SK-N-SH (cell line): Measurements from ENCODE around the gene DZIP1L. TPM values are rescaled to one million over a fixed set of nuclear protein-coding genes. Genes with fewer than 3 reads are reported as not detected.

Source experiments
- CTCF ChIA-PET: fragments of 300-600, 350-600 bp; formaldehyde crosslinking; extraction: SDS; loops from one replicate; lab custom pipeline; 2021; lab: Yijun Ruan, JAX
- POLR2A ChIA-PET: fragments of 350-600 bp; sonication (Branson Sonifier 250); formaldehyde crosslinking; extraction: SDS; loops from one replicate; lab custom pipeline; 2020; ENCODE audit warnings: antibody characterized with exemption, inconsistent platforms; lab: Yijun Ruan, JAX
- DNase-seq: peaks from one replicate; pipeline ENCODE4 v3.0.0; 2012
- H2AFZ ChIP-seq: fragments of 200-600 bp; sonication (generic); 2 replicates; pipeline ENCODE4 v1.8.1; 2016; ENCODE audit warnings: antibody characterized with exemption, mild to moderate bottlenecking, low read depth
- H3F3A ChIP-seq: fragments of 200-600 bp; sonication (generic); replicated peaks from 2 replicates; pipeline ENCODE3; 2016; ENCODE audit warnings: antibody characterized with exemption, mild to moderate bottlenecking; ENCODE audit not compliant: insufficient read depth
- H3K27ac ChIP-seq, 2 experiments: fragments of 200-500 bp in 1 of 2; fragments of 200-600 bp in 1 of 2; sonication (Bioruptor generic) in 1 of 2; sonication (generic), shearing (Covaris generic) in 1 of 2; 2 replicates each; pipeline versions ENCODE4 v1.5.1 to v1.6.1; 2014 to 2016; ENCODE audit warnings: low read depth in 2 of 2, inconsistent platforms in 1 of 2, low read length in 1 of 2, mild to moderate bottlenecking in 1 of 2, mixed read lengths in 1 of 2
- H3K27me3 ChIP-seq: fragments of 200-600 bp; sonication (generic), shearing (Covaris generic); 2 replicates; pipeline ENCODE4 v1.6.1; 2016; ENCODE audit warnings: mixed run types; ENCODE audit not compliant: insufficient read depth
- H3K36me3 ChIP-seq, 2 experiments: fragments of 200-500 bp in 1 of 2; fragments of 200-600 bp in 1 of 2; sonication (Bioruptor generic) in 1 of 2; sonication (generic) in 1 of 2; replicated peaks in 1 of 2; 2 replicates each; pipeline versions ENCODE3 to v1.5.1; 2014 to 2016; ENCODE audit warnings: low read length in 1 of 2, mild to moderate bottlenecking in 1 of 2; ENCODE audit not compliant: insufficient read depth in 2 of 2, control insufficient read depth in 1 of 2
- H3K4me1 ChIP-seq, 2 experiments: fragments of 200-500 bp in 1 of 2; fragments of 200-600 bp in 1 of 2; sonication (Bioruptor generic) in 1 of 2; sonication (generic), shearing (Covaris generic) in 1 of 2; 2 replicates each; pipeline versions ENCODE4 v1.5.1 to v1.6.1; 2014 to 2016; ENCODE audit warnings: low read depth in 1 of 2, low read length in 1 of 2, mixed run types in 1 of 2; ENCODE audit not compliant: insufficient read depth in 2 of 2, control insufficient read depth in 1 of 2
- H3K4me2 ChIP-seq: fragments of 200-600 bp; sonication (generic), shearing (Covaris generic); 2 replicates; pipeline ENCODE4 v1.6.1; 2017; ENCODE audit warnings: mixed run types
- H3K4me3 ChIP-seq, 2 experiments: fragments of 200-500 bp in 1 of 2; fragments of 200-600 bp in 1 of 2; sonication (Bioruptor generic) in 1 of 2; sonication (generic), shearing (Covaris generic) in 1 of 2; 2 replicates each; pipeline versions ENCODE4 v1.5.1 to v1.8.1; 2014 to 2016; ENCODE audit warnings: low read depth in 2 of 2, inconsistent platforms in 1 of 2, low read length in 1 of 2, mild to moderate bottlenecking in 1 of 2, mixed read lengths in 1 of 2, moderate library complexity in 1 of 2
- H3K79me2 ChIP-seq: fragments of 200-600 bp; sonication (generic); 2 replicates; pipeline ENCODE4 v1.8.1; 2017; ENCODE audit warnings: mild to moderate bottlenecking; ENCODE audit not compliant: insufficient read depth
- H3K9ac ChIP-seq: fragments of 200-600 bp; sonication (generic); 2 replicates; pipeline ENCODE4 v1.6.1; 2017; ENCODE audit warnings: mixed run types
- H3K9me2 ChIP-seq: fragments of 200-600 bp; sonication (generic); 2 replicates; pipeline ENCODE4 v1.6.1; 2017; ENCODE audit warnings: mixed run types
- H3K9me3 ChIP-seq: fragments of 200-600 bp; sonication (generic); 2 replicates; pipeline ENCODE4 v1.6.1; 2017; ENCODE audit warnings: mixed run types, mild to moderate bottlenecking, moderate library complexity
- H4K20me1 ChIP-seq: fragments of 200-600 bp; sonication (generic); 2 replicates; pipeline ENCODE4 v1.6.1; 2017; ENCODE audit warnings: mild to moderate bottlenecking, mixed run types; ENCODE audit not compliant: insufficient read depth
- CHD2 ChIP-seq: fragments of 150-350 bp; IDR thresholded peaks from 2 replicates; pipeline ENCODE4 v1.6.1; 2018; ENCODE audit warnings: low read length; ENCODE audit not compliant: partially characterized antibody
- CTCF ChIP-seq: fragments of 200-600 bp; sonication (generic); IDR thresholded peaks from 2 replicates; pipeline ENCODE4 v1.6.1; 2017; ENCODE audit warnings: antibody characterized with exemption, mild to moderate bottlenecking, moderate library complexity
- ELF1 ChIP-seq: IDR thresholded peaks from 2 replicates; pipeline ENCODE4 v1.4.0; 2012
- EP300 ChIP-seq, 2 experiments: IDR thresholded peaks; 2 replicates each; pipeline versions ENCODE4 v1.4.0 to v1.6.1; 2012; ENCODE audit warnings: borderline replicate concordance in 1 of 2, low read depth in 1 of 2, low read length in 1 of 2
- EZH2phosphoT487 ChIP-seq: fragments of 200-600 bp; sonication (generic); IDR thresholded peaks from 2 replicates; pipeline ENCODE4 v1.6.1; 2017; ENCODE audit warnings: low read depth, mixed run types, mild to moderate bottlenecking, antibody characterized with exemption, moderate library complexity, borderline replicate concordance
- FOSL2 ChIP-seq: IDR thresholded peaks from 2 replicates; pipeline ENCODE4 v1.4.0; 2012; ENCODE audit warnings: low read depth, mild to moderate bottlenecking, moderate library complexity, borderline replicate concordance
- FOXM1 ChIP-seq: IDR thresholded peaks from 2 replicates; pipeline ENCODE4 v1.4.0; 2012; ENCODE audit warnings: low read depth, mild to moderate bottlenecking
- MXI1 ChIP-seq: IDR thresholded peaks from 2 replicates; pipeline ENCODE4 v1.6.1; 2012; ENCODE audit warnings: mild to moderate bottlenecking, low read depth, low read length, improper control_type of control experiment
- NRF1 ChIP-seq: IDR thresholded peaks from 2 replicates; pipeline ENCODE4 v1.6.1; 2012; ENCODE audit warnings: low read depth, mild to moderate bottlenecking, low read length
- RFX5 ChIP-seq: IDR thresholded peaks from 2 replicates; pipeline ENCODE4 v1.6.1; 2012; ENCODE audit warnings: mild to moderate bottlenecking, improper control_type of control experiment, low read length
- TCF12 ChIP-seq: IDR thresholded peaks from 2 replicates; pipeline ENCODE4 v1.4.0; 2012
- TEAD4 ChIP-seq: IDR thresholded peaks from 2 replicates; pipeline ENCODE4 v1.4.0; 2012; ENCODE audit warnings: mild to moderate bottlenecking, borderline replicate concordance; ENCODE audit not compliant: insufficient read depth
- YY1 ChIP-seq: IDR thresholded peaks from 2 replicates; pipeline ENCODE4 v1.4.0; 2012; ENCODE audit warnings: low read depth, mild to moderate bottlenecking
- WGBS: methylation state at CpG from one replicate; pipeline ENCODE4 v1.1.6; 2017; ENCODE audit warnings: low lambda C conversion rate; 5-methylcytosine and 5-hydroxymethylcytosine counted together
- polyA plus RNA-seq, 3 experiments: library from polyadenylated mRNA; depleted of rRNA; stranded (reverse); fragments of >200 nt; gene quantifications; 2 replicates each; pipeline ENCODE4 v1.2.3, GENCODE V29; 2012
- TF ChIP-seq, protein P1 (sequence below): IDR thresholded peaks from 2 replicates; pipeline ENCODE4 v1.4.0; 2012; ENCODE audit warnings: low read depth
- TF ChIP-seq, protein P2 (sequence below): IDR thresholded peaks from 2 replicates; pipeline ENCODE4 v1.6.1; 2012; ENCODE audit warnings: mild to moderate bottlenecking, low read depth, low read length, moderate library complexity
- TF ChIP-seq, protein P3 (sequence below): IDR thresholded peaks from 2 replicates; pipeline ENCODE4 v1.4.0; 2012; ENCODE audit warnings: low read depth, borderline replicate concordance

DZIP1L gene
- polyA plus RNA-seq, 1 of the 3 experiments (the other 2 are of a cell fraction), result 6.4 TPM

GRCh38 chr3:138034918-138035317 lies 80.5 kb downstream of the DZIP1L start:
- Histone ChIP-seq H4K20me1 (no peaks in the 10 kb centered on the region), H3K27me3 (no peaks in the 10 kb centered on the region), H3K4me2 (no peak overlapping the region), H3K9ac (no peak overlapping the region), H3K79me2 (no peaks in the 10 kb centered on the region), H3K9me3 (no peaks in the 10 kb centered on the region), H3F3A (no peaks in the 10 kb centered on the region), H3K4me3 (no peak overlapping the region), H3K36me3 (peaks cover 0 to 2% of the 10 kb centered on the region in 2 experiments), H3K9me2 (no peaks in the 10 kb centered on the region), H3K4me1 (no peaks in the 10 kb centered on the region), H3K27ac (no peak overlapping the region), H2AFZ (no peak overlapping the region)
- DNase-seq, result no peak
- TF ChIP-seq, protein P1, sequence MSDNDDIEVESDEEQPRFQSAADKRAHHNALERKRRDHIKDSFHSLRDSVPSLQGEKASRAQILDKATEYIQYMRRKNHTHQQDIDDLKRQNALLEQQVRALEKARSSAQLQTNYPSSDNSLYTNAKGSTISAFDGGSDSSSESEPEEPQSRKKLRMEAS, result no peak
- TF ChIP-seq MXI1 (no peak), FOXM1 (no peak), TEAD4 (no peak), ELF1 (no peak), EP300 (IDR thresholded peaks at IDR 0.05; ENCODE audit: borderline replicate concordance in 1 of 2, low read depth in 1 of 2, low read length in 1 of 2) (no peak), EZH2phosphoT487 (no peak), NRF1 (no peak), RFX5 (no peak), YY1 (no peak), CTCF (no peak), CHD2 (no peak), FOSL2 (no peak), TCF12 (no peak)
- TF ChIP-seq, protein P2, sequence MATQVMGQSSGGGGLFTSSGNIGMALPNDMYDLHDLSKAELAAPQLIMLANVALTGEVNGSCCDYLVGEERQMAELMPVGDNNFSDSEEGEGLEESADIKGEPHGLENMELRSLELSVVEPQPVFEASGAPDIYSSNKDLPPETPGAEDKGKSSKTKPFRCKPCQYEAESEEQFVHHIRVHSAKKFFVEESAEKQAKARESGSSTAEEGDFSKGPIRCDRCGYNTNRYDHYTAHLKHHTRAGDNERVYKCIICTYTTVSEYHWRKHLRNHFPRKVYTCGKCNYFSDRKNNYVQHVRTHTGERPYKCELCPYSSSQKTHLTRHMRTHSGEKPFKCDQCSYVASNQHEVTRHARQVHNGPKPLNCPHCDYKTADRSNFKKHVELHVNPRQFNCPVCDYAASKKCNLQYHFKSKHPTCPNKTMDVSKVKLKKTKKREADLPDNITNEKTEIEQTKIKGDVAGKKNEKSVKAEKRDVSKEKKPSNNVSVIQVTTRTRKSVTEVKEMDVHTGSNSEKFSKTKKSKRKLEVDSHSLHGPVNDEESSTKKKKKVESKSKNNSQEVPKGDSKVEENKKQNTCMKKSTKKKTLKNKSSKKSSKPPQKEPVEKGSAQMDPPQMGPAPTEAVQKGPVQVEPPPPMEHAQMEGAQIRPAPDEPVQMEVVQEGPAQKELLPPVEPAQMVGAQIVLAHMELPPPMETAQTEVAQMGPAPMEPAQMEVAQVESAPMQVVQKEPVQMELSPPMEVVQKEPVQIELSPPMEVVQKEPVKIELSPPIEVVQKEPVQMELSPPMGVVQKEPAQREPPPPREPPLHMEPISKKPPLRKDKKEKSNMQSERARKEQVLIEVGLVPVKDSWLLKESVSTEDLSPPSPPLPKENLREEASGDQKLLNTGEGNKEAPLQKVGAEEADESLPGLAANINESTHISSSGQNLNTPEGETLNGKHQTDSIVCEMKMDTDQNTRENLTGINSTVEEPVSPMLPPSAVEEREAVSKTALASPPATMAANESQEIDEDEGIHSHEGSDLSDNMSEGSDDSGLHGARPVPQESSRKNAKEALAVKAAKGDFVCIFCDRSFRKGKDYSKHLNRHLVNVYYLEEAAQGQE, result no peak
- TF ChIP-seq, protein P3, sequence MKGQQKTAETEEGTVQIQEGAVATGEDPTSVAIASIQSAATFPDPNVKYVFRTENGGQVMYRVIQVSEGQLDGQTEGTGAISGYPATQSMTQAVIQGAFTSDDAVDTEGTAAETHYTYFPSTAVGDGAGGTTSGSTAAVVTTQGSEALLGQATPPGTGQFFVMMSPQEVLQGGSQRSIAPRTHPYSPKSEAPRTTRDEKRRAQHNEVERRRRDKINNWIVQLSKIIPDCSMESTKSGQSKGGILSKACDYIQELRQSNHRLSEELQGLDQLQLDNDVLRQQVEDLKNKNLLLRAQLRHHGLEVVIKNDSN, result no peak
- CTCF ChIA-PET, result interaction anchor here (2.2 to 2.8 kb wide), 2 partner anchors 17 to 64 kb away, joined by 8 to 10 read pairs; no protein-coding TSS in a partner anchor
- 73% methylated on average over 1 of the region's 1 CpG for WGBS
- POLR2A ChIA-PET, result no interaction called here
